ENCODE data around the gene TRAF3.
A peak's percentile ranks its signal among the peaks of the same experiment; 100 is the strongest.

TRAF3 gene

DNA sequence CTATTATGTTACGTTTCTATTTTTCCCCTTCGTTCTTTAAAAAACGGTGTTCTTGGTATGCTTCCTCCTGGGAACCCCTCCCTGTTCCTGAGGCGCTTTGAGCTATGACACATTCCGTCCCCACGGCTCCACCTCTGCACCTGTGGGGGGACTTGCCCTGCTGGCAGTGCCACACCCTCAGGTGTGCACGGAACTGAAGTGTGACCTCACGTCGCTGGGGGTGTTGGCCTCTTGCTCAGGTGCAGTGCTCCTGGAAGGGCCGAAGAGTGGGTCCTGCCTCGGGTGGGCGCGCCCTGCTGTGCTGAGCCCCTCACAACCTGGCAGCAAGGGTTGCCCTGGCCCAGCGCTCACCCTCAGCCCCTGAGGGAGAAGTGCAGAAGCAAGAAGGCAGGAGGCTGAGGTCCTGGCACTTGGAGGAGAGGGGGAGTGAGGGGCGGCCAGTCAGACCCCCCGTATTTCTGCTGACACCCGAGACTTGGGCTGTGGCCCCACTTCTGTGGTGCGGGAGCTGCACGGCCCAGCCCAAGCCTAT lies 150.2 kb downstream of the TRAF3 start:
- DNase-seq: no peak

DNA sequence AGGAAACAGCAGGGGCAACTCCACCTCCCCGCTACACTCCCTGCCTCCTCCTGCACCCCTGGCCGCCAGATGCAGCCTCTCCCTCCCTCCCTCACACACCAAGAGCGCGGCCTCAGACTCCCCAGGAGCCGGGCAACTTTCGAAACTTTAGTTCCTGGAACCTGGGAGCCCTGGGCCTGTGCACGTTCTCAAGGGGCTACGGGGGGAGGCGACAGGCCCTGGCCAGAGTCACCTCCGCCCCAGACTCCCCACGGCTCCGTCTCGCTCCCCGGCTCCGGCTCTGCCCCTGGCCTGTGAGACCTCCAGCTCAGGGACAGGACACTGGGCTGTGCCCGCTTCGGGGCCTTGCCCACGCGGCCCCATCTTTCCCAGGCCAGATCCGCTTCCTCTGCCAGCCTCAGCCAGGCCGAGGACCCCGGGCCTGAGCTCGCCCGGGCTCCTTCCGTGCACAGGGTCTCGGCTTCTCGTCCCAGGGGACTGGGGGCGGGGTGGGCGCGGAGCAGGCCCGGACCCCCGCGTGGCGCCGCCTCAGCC lies 150.7 kb downstream of the TRAF3 start:
- DNase-seq: no peak

DNA sequence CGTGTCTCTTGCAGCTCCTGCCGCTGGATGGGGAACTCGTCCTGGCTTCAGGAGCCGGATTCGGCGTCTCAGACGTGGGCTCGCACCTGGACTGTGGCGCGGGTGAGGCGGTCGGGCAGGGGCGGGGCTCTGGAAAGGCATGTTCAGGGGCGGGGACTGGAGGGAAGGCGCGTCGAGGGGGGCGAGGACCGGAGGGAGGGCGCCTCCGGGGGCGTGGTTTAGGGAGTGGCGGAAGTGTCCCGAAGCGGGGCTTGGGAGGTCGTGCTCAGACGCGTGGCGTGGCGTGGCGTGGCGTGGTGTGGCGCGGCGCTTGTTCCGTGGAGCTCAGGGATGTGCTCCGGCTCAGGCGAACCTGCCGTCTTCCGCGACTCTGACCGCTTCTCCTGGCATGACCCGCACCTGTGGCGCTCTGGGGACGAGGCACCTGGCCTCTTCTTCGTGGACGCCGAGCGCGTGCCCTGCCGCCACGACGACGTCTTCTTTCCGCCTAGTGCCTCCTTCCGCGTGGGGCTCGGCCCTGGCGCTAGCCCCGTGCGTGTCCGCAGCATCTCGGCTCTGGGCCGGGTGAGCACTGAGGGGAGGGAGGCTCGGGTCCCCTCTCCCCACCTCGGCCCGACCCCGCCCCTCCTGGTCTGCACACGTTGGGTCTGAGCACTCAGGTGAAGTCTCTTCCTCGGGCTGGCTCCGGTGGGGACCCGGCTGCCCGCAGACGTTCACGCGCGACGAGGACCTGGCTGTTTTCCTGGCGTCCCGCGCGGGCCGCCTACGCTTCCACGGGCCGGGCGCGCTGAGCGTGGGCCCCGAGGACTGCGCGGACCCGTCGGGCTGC lies 151.4 kb downstream of the TRAF3 start:
- peak; percentile 3 for DNase-seq

DNA sequence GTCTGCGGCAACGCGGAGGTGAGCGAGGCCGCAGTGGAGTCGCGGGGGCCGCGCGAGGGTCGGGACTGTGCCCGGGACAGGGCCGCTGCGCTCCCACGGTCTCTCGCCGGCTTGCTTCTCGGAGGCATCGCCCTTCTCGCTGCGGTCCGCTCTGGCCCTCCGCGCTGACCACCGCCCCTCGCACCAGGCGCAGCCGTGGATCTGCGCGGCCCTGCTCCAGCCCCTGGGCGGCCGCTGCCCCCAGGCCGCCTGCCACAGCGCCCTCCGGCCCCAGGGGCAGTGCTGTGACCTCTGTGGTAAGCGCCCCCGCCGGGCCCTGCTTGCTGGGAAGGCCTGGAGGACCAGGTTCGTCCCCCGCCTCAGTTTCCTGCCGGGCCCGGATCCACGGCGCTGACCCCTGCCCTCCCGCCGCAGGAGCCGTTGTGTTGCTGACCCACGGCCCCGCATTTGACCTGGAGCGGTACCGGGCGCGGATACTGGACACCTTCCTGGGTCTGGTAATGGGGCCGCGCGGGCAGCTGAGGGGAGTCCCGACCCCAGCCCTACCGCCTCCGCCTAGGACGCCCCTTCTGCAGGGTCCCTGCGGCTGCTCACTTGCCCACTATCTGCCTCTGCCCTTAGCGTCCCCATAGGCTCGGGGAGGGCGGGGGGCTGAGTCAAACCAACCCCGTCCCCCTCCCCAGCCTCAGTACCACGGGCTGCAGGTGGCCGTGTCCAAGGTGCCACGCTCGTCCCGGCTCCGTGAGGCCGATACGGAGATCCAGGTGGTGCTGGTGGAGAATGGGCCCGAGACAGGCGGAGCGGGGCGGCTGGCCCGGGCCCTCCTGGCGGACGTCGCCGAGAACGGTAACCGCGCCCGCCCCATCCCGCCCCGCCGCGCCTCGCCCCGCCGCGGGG lies 152.2 kb downstream of the TRAF3 start:
- DNase-seq: no peak

DNA sequence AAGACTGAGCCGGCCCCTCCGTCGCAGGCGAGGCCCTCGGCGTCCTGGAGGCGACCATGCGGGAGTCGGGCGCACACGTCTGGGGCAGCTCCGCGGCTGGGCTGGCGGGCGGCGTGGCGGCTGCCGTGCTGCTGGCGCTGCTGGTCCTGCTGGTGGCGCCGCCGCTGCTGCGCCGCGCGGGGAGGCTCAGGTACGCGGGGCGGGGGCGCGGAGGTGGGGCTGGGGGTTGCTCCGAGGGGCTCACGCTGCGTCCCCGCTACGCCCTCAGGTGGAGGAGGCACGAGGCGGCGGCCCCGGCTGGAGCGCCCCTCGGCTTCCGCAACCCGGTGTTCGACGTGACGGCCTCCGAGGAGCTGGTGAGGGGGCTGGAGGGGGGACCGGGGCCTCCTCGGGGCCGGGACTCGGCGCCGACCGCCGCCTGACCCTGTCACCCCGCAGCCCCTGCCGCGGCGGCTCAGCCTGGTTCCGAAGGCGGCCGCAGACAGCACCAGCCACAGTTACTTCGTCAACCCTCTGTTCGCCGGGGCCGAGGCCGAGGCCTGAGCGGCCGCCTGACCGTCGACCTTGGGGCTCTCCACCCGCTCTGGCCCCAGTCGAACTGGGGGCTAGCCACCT lies 153.0 kb downstream of the TRAF3 start:
- DNase-seq: no peak

DNA sequence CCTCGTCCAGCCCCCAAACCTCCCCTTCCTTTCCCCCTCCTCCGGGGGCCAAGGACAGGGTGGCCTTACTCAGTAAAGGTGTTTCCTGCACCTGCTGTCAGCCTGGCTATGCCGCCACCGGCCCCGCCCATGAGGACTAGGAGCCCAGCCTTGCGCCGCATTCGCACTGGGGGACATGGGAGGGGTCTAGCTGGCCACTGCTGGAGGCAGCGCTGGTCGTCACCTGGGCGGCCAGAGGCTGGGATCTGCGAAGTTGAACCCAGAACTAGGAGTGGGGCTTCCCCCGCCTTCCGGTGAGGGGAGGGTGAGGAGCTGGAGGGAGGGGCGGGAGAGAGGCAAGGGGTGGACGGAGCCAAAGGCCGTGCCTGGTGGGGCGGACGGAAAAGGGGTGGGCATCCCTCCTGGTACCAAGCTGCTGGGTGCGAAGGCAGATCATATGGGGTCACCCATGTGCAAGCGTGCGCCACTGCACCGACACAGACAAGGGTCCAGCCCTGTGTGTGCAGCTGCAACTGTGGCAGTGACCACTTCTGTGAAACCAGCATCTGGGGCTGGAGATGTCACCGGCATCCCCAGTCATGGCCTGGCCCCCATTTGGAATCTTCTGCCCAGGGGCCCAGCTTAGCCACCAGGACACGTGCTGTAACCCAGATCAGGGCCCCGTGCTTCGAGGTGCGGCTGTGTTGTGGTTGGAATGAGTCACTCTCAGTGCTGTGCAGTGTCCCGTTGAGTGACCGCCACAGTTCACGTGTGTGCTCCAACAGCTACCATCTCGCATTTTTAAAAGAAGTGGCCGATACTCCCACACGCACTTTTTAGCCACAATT lies 153.7 kb downstream of the TRAF3 start:
- DNase-seq: no peak

DNA sequence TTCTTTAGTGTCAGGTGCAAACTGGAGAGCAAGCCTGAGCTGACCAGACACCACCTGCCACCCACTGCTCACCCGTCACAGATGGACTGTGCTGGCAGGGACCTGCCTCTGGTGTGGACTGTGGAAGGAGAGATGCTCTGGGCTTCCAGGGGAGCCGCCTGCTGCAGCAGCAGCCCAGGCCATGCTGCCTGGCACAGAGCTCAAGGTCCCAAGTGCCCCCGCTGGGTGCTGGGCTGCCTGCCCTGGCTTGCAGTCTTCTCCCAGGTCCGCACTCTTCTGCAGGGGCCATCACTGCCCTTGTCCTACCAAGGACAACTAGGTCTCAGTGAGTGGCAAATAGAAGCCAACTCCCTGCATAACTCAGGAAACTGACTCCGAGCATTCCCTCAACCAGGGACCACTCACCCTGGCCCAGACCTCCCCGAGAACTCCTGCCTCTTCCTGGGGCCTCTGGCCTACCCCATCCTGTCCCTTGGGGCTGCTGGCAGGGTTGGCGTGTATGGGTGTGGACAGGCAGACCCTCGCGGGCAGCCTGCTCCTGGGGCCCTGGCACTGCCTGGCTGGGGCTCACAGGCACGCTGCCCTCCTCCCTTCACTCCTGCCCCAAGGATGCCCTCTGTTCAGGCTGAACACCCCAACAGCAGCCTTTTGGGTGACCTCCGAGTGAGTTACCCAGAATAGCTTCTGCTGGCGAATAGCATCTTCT lies 154.5 kb downstream of the TRAF3 start:
- no peak for DNase-seq

DNA sequence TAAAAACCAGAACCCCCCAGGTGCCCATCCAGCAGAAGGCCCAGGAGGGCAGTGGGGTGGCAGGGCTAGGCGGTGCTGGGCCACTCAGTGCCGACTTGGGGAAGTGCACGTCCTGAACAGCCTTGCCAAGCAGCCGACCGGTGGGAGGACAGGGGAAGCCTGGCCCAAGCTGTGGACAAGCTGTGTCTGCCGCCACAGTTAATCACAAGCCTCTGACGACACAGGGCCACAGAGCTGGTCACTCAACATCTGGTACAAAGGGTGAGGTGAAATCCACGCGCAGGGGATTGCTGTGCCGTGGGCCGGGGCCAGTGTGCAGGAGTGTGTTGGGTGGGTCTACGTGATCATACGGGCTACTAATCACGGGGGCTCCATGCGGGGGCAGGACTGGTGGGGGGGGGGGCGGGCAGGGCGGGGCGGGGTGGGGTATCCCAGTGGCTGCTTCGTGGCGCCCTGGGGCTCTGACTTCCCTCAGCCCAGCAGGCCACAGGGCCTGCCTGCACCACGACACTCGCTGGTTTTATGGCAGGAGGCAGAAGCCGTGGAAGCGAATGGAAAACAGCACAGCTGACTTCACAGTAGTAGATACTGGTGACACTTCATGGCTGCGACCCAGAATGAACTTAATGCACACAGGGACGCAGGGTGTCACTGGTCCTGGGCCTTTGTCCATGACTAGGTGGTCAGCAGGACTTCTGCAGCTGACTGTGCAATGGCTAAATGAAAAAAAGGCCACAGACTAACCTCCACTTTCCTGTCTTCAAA lies 155.4 kb downstream of the TRAF3 start:
- DNase-seq: no peak

DNA sequence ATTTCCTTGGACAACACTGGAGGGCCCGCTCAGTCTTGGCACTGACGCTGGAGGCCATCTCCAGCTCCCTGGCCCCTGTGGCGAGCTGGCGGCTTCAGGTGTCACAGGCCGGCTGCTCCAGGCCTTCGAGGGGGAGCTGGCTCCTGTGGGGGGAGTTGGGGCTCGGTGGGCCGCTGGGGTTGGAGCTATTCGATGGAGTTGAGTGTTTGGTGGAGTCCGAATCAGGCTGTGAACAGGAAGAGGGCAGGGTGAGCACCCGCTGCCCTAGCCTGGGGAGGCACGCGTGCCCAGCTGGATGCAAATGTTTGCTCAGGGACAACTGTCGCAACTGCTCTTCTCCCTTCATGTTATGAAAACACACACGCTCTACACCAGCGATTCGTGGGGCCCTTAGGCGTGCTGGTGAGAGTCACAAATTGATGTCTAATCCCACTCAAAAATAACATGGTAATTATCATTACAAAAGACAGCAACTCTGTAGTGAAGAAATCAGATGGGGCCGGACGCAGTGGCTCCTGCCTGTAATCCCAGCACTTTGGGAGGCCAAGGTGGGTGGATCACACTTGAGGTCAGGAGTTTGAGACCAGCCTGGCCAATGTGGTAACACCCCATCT lies 156.5 kb downstream of the TRAF3 start:
- no peak for DNase-seq

DNA sequence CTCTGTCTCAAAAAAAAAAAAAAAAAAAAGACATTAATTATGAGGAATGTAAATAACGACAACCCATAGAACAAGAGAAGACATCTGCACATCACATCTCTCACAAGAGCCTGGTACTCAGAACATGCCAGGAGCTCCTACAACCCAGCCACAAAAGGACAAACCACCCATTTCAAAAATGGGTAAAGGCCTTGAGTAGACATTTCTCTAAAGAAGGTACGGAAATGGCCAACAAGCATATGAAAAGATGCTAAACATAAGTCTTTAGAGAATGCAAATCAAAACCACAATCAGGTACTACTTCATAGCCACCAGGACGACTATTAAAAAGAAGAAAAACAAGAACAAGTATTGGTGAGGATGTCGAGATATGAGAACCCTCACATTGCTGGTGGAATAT lies 158.5 kb downstream of the TRAF3 start:
- DNase-seq: no peak

DNA sequence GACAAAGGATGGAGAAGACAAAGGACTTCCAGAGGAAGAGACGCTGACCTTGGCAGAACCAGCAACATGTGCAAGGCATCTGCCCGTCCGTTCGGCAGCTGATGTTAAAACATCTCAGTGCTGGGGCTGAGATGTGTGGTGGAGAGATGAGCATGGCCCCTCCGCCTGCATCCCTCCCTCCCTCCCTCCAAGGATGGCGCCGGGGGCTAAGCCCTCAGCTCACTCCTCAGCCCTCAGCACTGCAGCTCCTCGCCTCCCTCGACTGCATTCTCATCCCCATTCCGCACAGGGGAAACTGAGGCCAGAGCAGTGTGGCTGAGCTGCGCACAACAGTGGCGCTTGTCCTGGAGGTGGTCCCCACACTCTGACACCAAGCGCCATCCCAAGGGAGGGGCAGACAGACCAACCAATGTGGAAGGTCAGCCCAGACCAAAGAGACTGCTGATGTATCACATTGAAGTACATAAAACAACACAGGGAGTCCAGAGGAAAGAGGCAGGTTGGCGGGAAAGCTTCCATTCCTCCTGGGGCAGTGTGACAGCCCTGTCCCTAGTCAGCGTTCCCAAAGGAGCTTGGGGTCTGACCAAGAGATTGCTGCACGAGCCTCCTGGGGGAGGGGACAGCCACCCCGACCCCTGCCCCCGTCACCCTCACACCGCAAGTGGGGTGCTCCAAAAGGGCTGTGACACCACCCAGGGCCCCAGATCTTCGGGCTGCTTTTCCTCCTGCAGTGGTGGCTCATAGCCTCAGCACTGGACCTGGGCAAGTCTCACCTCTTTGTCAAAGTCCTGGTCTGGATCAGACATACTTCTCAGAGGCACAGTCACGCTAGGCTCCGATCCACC lies 160.3 kb downstream of the TRAF3 start:
- no peak for DNase-seq

DNA sequence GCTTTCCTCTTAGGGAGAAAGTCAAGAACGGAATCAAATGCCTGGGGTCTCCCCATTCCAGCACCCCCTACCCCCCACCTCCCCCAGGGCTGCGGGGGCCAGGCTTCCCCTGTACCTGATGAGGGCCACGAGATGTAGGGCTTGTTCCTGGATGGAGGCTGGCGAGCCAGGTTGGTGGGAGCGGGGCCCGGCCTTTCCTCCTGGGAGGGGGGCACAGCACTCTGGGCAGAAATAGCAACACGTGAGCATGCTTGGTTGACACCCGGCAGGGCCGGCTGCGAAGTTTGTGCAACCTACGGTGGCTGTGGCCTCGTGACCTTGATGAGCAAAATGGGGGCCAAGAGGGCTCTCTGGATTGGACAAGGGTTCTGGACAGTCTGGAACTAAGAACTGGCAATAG lies 160.9 kb downstream of the TRAF3 start:
- DNase-seq: no peak

DNA sequence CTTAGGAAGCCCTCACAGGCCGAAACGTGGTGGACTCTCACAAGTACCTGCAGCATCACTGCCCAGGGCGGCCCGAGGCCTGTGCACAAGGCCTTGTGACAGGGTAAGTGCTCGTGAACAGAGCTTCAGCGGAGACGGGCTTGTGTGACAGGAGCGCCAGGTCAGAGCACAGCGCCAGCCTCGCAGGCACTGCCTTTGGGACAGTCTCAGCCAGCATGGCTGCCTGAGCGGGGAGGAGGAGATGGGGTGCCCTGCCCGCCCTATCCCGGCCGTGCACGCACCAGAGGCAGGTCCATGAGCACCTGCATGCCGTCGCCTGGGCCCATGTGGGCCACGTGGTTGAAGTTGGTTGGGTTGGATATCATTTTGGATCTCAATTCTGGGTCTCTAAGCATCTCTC lies 162.1 kb downstream of the TRAF3 start:
- no peak for DNase-seq

DNA sequence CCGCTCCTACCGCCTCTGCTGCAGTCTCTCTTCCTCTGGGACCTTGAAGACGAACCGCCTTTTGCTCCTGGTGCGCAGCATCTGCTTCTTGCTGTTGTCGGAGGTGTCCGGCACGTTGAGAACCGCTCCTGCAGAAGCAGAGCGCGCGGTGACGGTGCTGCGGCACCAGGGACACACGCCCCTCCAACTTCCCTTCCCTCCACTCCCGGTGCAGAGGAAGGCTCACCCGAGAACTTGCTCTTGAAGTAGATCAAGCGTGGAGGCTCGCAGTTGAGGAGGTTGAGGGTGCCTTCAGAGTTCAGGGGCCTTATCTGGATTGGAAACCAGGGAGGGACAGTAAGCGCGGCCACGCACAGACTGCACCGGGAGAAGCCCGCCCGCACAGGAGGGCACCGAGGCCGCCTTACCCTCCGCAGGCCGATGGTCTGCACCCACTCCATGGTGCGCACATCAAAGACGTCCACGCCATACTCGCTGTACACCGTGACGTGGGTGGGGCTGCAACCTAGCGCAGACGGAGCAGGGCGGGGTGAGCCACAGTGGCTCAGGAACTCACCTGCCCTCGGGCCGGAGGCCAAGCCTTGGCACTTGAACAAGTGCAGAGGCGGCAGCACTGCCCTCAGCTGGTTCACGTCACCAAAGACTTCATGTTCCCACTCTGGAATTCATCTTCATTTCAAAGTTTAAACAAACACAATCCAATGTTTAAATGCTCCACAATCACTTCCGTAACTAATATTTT lies 162.7 kb downstream of the TRAF3 start:
- DNase-seq: no peak

DNA sequence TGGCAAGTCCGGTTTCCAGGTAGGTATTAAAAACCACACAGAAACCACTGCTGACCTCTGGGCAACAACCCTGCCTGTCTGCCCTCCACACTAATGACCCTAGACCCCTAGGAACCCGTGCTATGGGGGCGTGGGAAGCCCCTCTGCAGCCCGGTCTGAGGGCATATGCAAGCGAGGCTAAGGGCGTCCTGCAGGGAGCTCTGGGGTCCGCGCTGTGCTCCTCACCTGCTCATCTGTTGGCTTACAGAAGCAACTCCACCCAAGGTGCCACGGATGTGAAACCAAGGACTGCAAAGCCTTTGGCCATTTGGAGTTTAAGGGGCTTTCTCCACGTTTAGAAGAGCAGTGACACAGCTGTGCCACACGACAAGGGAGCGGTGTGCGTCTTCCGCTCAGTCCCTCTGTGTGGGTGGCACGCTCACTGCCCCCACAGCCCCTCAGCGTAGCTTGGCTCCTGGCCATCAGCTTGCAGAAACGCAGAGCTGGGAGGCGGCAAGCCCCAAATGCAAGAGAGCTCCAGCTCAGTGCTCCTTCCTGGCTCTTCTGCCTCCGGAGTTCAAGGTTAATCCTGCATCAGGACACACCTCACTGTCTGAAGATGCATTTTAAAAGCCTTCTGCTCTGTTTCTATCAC lies 163.6 kb downstream of the TRAF3 start:
- DNase-seq: no peak

DNA sequence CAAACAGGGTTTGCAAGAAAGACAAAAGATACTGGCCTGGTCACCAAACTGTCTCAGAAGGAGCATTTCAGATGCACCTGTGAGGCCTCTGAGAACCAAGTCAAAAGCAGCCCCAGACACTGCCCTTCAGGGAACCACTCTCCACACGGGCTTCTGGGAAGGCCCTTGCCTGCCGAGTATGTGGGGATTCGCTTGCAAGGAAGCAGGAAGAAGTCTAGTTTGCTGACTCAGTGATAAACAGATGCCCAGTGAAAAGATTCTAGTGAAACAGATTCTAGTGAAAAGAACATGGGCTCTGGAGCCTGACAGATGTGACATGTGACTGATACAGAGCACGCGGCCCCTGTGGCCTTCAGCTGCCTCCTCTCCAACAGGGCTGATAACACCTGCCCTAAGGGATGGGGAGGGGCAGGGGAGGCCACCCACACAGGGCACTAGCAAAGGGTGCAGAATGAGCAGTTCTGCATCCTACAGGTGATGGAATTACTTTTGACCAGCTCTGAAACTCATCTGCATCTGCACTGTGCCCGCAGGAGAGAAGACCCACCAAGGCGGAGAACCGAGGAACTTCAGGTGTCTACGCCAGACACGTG lies 164.3 kb downstream of the TRAF3 start:
- DNase-seq: no peak

DNA sequence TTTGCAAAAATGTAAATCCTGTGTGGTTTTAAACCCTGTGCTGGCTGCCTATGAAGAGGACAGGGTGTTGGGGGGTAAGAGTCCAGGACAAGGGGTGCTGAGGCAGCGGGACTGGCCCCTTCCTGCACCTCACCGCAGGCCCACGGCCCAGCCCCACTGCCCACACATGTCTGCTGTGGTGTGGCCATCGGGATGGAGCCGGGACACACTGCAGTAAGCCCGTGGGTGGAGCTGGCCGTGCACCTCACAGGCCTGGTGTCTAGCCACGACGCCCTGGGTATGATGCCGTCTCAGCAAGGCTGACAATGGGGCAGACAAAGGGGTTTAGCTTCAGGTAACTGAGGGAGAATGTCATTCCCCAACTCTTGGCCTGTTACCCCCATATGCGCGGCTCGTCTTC lies 164.8 kb downstream of the TRAF3 start:
- no peak for DNase-seq

DNA sequence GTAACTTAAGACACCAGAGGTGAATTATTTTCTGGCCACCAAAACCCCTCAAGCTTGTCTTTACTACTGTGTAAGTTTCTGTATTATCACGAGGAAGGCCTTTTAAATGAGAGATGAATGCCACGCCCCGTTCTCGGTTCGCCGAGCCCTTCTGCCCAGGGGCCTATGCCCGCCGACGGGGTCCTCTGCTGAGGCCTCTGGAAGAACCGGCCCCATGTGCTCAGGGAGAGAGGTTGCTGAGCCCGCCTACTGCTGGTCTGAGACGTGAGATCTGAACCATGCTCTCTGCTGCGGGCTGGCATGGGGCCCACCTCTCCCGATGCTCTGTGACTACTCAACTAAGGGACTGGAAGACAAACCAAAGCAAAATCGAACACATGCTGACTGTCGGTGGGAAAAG lies 166.2 kb downstream of the TRAF3 start:
- no peak for DNase-seq

Data from NCI-H2029 treated with DMSO at 0.1 percent for 48 hours (cell line).